GM12891 (cell line): ENCODE data around the gene DRD1.
"Not testable (repeated sequence)": the region's sequence is repeated elsewhere in the genome, so short reads cannot be mapped to it uniquely, and the experiment has no call there.

Experiments used
- DNase-seq: peaks from one replicate; pipeline ENCODE4 v3.0.0; 2011; ENCODE audit warnings: low spot score; ENCODE audit not compliant: insufficient read length
- FAIRE-seq: peaks from 2 replicates; lab custom pipeline; 2011; peaks lifted over from hg19 to GRCh38; lab: Jason Lieb, UNC
- PAX5 ChIP-seq: IDR thresholded peaks from 2 replicates; pipeline ENCODE4 v1.6.1; 2011; ENCODE audit warnings: low read length, moderate library complexity, mild to moderate bottlenecking; ENCODE audit not compliant: insufficient read depth, severe bottlenecking
- POLR2A ChIP-seq: IDR thresholded peaks from 2 replicates; pipeline ENCODE4 v1.6.1; 2011; ENCODE audit warnings: low read depth, low read length, control low read depth
- POLR2AphosphoS5 ChIP-seq: IDR thresholded peaks from 2 replicates; pipeline ENCODE4 v1.6.1; 2011; ENCODE audit warnings: low read depth, low read length, control low read depth
- POU2F2 ChIP-seq: IDR thresholded peaks from 2 replicates; pipeline ENCODE4 v1.6.1; 2011; ENCODE audit warnings: low read depth, mild to moderate bottlenecking, control low read depth, low read length, moderate library complexity
- SPI1 ChIP-seq: IDR thresholded peaks from 2 replicates; pipeline ENCODE4 v1.6.1; 2011; ENCODE audit warnings: low read depth, low read length, control low read depth
- TAF1 ChIP-seq: IDR thresholded peaks from 2 replicates; pipeline ENCODE4 v1.6.1; 2011; ENCODE audit warnings: low read depth, low read length, control low read depth

DRD1 gene

DNA sequence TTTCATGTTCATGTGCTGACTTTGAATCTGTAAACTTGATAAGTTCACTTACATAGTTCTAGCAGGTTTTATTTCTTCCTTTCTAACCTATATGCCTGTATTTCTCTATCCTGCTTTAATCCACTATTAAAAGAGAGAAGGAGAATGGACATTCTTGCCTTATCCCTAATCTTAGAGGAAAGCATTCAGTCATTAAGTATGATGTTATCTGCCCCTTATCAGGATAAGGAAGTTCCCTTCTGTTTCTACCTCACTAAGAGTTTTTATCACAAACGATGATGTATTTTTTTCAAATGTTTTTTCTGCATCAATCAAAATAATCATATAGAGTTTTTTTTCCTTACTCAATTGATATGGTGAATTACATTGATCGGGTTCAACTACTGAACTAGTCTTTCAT is 33.1 kb downstream of the DRD1 start:
- FAIRE-seq: no peak
- no peak for DNase-seq
- TF ChIP-seq POU2F2 (no peak), SPI1 (no peak), POLR2AphosphoS5 (no peak), POLR2A (no peak), PAX5 (no peak), TAF1 (no peak)

DNA sequence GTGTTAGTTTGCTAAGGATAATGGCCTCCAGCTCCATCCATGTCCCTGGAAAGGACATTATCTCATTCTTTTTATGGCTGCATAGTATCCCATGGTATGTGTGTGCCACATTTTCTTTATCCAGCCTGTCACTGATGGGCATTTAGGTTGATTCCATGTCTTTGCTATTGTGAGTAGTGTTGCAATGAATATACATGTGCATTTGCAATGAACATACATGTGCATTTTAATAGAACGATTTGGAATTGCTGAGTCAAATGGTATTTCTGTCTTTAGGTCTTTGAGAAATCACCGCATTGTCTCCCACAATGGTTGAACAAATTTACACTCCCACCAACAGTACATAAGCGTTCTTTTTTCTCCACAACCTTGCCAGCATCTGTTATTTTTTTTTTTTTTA is 37.7 kb downstream of the DRD1 start:
- no peak for FAIRE-seq
- TF ChIP-seq TAF1 (no peak), POLR2AphosphoS5 (no peak), POU2F2 (no peak), PAX5 (no peak), POLR2A (no peak), SPI1 (no peak)
- DNase-seq: no peak

DNA sequence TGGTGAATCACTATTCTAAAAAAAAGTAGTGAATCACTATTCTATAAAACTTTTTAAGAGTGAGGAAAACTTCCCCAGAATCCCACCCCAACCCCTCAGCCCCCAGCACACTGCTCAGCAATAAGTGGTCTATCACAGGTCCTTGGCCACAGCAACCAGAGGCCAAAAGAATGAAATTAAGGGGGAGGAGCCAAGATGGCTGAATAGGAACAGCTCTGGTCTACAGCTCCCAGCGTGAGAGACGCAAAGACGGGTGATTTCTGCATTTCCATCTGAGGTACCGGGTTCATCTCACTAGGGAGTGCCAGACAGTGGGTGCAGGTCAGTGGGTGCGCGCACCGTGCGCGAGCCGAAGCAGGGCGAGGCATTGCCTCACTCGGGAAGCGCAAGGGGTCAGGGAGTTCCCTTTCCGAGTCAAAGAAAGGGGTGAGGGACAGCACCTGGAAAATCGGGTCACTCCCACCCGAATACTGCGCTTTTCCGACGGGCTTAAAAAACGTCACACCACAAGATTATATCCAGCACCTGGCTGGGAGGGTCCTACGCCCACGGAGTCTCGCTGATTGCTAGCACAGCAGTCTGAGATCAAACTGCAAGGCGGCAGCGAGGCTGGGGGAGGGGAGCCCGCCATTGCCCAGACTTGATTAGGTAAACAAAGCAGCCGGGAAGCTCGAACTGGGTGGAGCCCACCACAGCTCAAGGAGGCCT is 46.2 kb downstream of the DRD1 start:
- DNase-seq, FAIRE-seq: not testable (repeated sequence)

DNA sequence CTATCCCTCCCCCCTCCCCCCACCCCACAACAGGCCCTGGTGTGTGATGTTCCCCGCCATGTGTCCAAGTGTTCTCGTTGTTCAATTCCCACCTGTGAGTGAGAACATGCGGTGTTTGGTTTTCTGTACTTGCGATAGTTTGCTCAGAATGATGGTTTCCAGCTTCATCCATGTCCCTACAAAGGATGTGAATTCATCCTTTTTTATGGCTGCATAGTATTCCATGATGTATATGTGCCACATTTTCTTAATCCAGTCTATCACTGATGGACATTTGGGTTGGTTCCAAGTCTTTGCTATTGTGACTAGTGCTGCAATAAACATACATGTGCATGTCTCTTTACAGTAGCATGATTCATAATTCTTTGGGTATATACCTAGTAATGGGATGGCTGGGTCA is 48.6 kb downstream of the DRD1 start:
- DNase-seq, FAIRE-seq: not testable (repeated sequence)

DNA sequence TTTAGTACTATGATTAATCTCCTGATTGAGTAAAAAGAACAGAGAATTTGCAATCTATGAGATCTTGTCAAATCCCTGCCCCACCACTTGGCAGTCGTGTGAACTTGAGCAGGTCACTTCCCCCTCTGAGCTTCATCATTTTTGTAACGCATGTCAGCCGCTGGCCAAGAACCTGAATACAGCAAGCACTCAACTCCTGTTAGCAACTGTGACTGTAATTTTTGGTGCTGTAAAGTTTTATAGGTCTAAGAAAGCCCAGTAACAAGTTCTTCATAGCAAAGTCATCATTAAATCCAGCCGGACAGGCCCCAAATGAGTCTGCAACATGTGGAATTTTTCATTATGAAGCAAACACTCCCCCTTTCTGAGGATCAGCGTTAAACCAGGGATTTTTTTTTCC is 49.4 kb downstream of the DRD1 start:
- FAIRE-seq: no peak
- no peak for TF ChIP-seq SPI1
- no peak for TF ChIP-seq PAX5
- no peak for TF ChIP-seq POU2F2
- TF ChIP-seq POLR2A: no peak
- TF ChIP-seq TAF1: no peak
- TF ChIP-seq POLR2AphosphoS5: no peak
- DNase-seq: no peak

DNA sequence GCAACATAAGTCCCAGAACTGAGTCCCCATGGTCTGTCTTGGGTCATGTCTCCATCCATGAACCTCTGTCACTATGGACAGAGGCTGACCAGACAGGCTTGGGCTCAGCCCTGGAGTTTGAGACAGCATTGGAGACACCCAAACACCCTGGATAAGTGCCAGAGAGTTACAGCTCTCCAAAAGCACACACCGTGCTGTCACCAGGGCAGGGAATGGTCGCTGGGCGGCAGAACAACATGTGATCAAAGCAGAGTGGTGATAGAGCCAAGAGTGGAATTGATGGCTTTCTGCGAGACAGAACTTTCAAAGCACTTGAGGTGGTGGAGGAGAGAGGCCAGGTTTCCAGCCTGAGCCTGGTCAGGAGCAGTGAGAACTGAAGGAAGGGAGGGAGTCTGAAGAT is 50.1 kb downstream of the DRD1 start:
- no peak for FAIRE-seq
- no peak for TF ChIP-seq POU2F2
- no peak for TF ChIP-seq SPI1
- TF ChIP-seq POLR2AphosphoS5: no peak
- no peak for TF ChIP-seq PAX5
- TF ChIP-seq POLR2A: no peak
- no peak for TF ChIP-seq TAF1
- no peak for DNase-seq

DNA sequence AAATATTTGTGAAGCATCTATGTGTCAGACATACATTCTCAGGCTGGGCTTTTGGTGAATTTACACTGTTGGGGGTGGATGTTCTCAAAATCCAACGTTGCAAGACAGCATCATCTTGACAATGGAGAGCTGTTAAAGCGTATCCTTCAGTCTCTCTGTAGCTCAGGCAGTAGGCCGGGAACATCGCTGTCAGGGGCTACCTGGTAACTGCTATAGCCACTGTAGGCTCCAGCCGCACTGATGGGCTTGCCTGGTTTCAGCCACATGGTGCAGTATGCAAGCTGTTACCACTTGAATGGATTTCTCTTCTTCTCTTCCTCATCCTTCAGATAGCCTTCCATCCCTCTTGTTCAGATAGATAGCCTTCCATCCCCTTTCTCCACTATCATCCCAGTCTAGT is 51.7 kb downstream of the DRD1 start:
- FAIRE-seq: no peak
- no peak for DNase-seq
- no peak for TF ChIP-seq POLR2A
- no peak for TF ChIP-seq TAF1
- TF ChIP-seq POLR2AphosphoS5: no peak
- TF ChIP-seq SPI1: no peak
- no peak for TF ChIP-seq POU2F2
- TF ChIP-seq PAX5: no peak

DNA sequence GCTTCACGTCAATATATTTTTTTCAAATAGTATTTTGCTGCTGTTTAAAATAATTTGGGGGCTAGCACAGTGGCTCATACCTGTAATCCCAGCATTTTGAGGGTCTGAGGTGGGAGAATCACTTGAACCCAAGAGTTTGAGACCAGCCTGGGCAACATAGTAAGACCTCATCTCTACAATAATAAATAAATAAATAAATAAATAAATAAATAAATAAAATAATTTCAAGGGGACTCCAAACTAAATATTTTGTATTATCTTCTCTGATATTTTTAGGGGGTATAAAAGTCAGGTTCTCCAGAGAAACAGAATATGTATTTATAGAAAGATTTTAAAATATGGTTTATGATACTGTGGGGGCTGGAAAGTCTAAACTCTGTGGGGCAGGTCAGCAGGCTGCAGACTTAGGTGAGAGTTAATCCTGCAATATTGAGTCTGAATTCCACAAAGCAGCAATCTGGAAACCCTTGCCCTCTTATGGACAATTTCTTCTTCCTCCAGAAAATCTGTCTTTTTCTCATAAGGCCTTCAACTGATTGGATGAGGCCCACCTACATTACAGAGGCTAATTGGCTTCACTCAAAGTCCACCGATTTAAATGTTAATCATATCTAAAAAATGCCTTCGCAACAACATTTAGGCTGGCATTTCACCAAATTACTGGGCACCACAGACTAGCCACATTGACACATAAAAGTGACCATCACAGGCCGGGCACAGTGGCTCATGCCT is 53.5 kb downstream of the DRD1 start:
- TF ChIP-seq TAF1 (no peak), PAX5 (no peak), POLR2AphosphoS5 (no peak), POU2F2 (no peak), POLR2A (no peak), SPI1 (no peak)
- FAIRE-seq: no peak
- DNase-seq: no peak
